Measurements from ENCODE around the gene ASAP2.

DNA sequence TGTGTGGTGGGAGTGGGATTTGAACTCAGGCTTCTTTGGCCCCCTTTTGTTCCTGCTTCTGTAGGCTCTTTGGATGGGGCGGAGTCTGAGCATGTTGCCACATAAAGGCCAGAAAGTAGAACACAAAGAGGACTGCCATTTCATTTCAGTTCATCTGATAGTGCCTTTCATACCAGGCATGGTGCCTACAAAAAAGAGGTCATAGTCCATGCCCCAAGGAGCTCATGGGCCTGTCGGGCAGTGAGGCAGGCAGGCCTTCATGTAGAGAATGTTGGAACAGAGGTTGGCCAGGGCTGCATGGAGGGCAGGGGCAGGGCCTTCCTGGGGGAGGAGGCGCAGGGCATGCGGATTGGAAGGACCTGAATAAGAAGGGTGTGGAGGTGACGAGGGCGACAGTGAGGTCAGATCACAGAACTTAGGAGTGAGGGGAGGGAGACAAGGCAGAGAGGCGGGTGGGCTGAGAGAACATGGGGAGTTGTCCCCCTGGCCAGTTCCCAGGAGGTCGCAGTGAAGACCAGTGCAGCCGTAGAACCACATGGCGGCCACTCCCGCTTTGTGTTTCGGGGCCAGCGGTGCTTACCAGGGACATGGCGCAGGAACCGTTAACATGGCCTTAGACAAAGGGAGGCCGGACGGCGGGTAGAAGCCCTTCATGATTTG lies 167.6 kb downstream of the ASAP2 start:
- no peak for TF ChIP-seq EZH2 (IDR thresholded peaks at IDR 0.05; ENCODE audit: low read length, unreplicated experiment)
- TF ChIP-seq, protein P1, sequence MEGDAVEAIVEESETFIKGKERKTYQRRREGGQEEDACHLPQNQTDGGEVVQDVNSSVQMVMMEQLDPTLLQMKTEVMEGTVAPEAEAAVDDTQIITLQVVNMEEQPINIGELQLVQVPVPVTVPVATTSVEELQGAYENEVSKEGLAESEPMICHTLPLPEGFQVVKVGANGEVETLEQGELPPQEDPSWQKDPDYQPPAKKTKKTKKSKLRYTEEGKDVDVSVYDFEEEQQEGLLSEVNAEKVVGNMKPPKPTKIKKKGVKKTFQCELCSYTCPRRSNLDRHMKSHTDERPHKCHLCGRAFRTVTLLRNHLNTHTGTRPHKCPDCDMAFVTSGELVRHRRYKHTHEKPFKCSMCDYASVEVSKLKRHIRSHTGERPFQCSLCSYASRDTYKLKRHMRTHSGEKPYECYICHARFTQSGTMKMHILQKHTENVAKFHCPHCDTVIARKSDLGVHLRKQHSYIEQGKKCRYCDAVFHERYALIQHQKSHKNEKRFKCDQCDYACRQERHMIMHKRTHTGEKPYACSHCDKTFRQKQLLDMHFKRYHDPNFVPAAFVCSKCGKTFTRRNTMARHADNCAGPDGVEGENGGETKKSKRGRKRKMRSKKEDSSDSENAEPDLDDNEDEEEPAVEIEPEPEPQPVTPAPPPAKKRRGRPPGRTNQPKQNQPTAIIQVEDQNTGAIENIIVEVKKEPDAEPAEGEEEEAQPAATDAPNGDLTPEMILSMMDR (conservative IDR thresholded peaks at IDR 0.05; ENCODE audit: low read depth, low read length) = no peak
